Measurements from ENCODE around the gene WBP2NL. TPM values are rescaled to one million over a fixed set of nuclear protein-coding genes. Genes with fewer than 3 reads are reported as not detected.
A peak's percentile ranks its signal among the peaks of the same experiment; 100 is the strongest.

Gene WBP2NL
- total RNA-seq, 1 experiment from 2014 or later = 0.22 TPM

- no peak for TF ChIP-seq CTCF (conservative IDR thresholded peaks at IDR 0.05)
- Histone ChIP-seq H4K20me1 (ENCODE audit: control insufficient read depth, insufficient read depth, insufficient read length) (no peaks in the 10 kb centered on the region), H3K14ac (ENCODE audit: insufficient read depth, low read length) (no peak overlapping the region), H3K18ac (ENCODE audit: insufficient read length, low read depth, low read length) (no peak overlapping the region), H3K9ac (ENCODE audit: extremely low read depth, insufficient read length, low read length) (no peak overlapping the region), H2BK120ac (ENCODE audit: low read depth, low read length, poor library complexity, severe bottlenecking) (no peak overlapping the region), H2AFZ (ENCODE audit: low read length) (no peak overlapping the region), H3K56ac (ENCODE audit: insufficient read length, low read depth, low read length) (no peak overlapping the region), H2AK5ac (ENCODE audit: insufficient read length, low read length) (no peak overlapping the region), H4K8ac (replicated peaks; ENCODE audit: insufficient read length, low read depth, low read length) (no peak overlapping the region), H3T11ph (ENCODE audit: low read length) (no peak overlapping the region), H3K4me1 (ENCODE audit: insufficient read depth, low read length) (peaks cover 4% of the 10 kb centered on the region), H3K4me2 (ENCODE audit: insufficient read depth, insufficient read length, low read length) (no peak overlapping the region), H3K27ac (ENCODE audit: insufficient read length, low read depth, low read length) (no peak overlapping the region), H4K91ac (ENCODE audit: insufficient read length, low read depth, low read length) (no peak overlapping the region), H2BK12ac (ENCODE audit: insufficient read length, low read depth, low read length) (no peak overlapping the region), H4K5ac (ENCODE audit: insufficient read length, low read depth, low read length) (no peak overlapping the region), H3K9me3 (ENCODE audit: control insufficient read depth, low read depth, low read length) (no peaks in the 10 kb centered on the region), H3K23me2 (ENCODE audit: insufficient read length, low read depth, low read length, poor library complexity, severe bottlenecking) (peaks cover 11% of the 10 kb centered on the region), H2BK5ac (ENCODE audit: insufficient read length, low read length) (no peak overlapping the region), H3K79me1 (ENCODE audit: insufficient read depth, low read depth, low read length, poor library complexity, severe bottlenecking) (no peaks in the 10 kb centered on the region), H3K23ac (ENCODE audit: insufficient read length, low read depth, low read length) (no peak overlapping the region), H2BK15ac (ENCODE audit: low read depth, low read length) (no peak overlapping the region), H3K4ac (ENCODE audit: low read depth, low read length) (no peak overlapping the region), H3K79me2 (ENCODE audit: insufficient read depth, low read length) (no peaks in the 10 kb centered on the region), H3K27me3 (ENCODE audit: insufficient read depth, low read length) (peaks cover 18% of the 10 kb centered on the region), H2BK20ac (ENCODE audit: low read depth, low read length, poor library complexity, severe bottlenecking) (no peak overlapping the region)
- no CpG with 5 or more reads among the region's 12 CpGs for WGBS (ENCODE audit: extremely low coverage, insufficient read length, low lambda C conversion rate)
- H3K9me3 Mint-ChIP-seq = no peaks in the 10 kb centered on the region; a peak in 2 of 5 replicates
- H3K27ac Mint-ChIP-seq = no peak overlapping the region; a peak in 1 of 7 replicates
- peak overlapping the region; percentile 56 to 82 for H3K4me3 Mint-ChIP-seq
- H3K27me3 Mint-ChIP-seq (ENCODE audit: low read depth) = peaks cover 83% of the 10 kb centered on the region
- no peaks in the 10 kb centered on the region; a peak in 2 of 7 replicates for H3K36me3 Mint-ChIP-seq (ENCODE audit: insufficient read depth in 1 of 3, low read depth in 3 of 3)
- peaks cover 25 to 26% of the 10 kb centered on the region in 2 experiments for H3K4me1 Mint-ChIP-seq
- no peak for DNase-seq
These were observed 23.1 kb upstream of the WBP2NL start for GRCh38 chr22:41975299-41976069.
